Mesenchymal stem cell (in vitro differentiated cells and primary cell): ENCODE results near the gene PTPRN2.

ENCODE experiments used
- DNase-seq: peaks from one replicate; pipeline ENCODE4 v3.0.0-alpha.2; 2013
- H2AFZ ChIP-seq: one replicate; pipeline ENCODE4 v1.6.1; 2013; ENCODE audit warnings: low read depth, mild to moderate bottlenecking, control low read depth, inconsistent platforms, low read length, moderate library complexity
- H2AK5ac ChIP-seq: 2 replicates; pipeline ENCODE4 v1.6.1; 2013; ENCODE audit warnings: low read length, moderate library complexity, mild to moderate bottlenecking, inconsistent platforms; ENCODE audit not compliant: severe bottlenecking
- H2BK120ac ChIP-seq: one replicate; pipeline ENCODE4 v1.6.1; 2013; ENCODE audit warnings: low read depth, mild to moderate bottlenecking, inconsistent platforms, low read length, moderate library complexity
- H2BK12ac ChIP-seq, 2 experiments: one replicate each; pipeline ENCODE4 v1.6.1; 2013; ENCODE audit warnings: inconsistent platforms in 2 of 2, low read length in 2 of 2, mild to moderate bottlenecking in 2 of 2, moderate library complexity in 2 of 2, control low read depth in 1 of 2
- H2BK15ac ChIP-seq: one replicate; pipeline ENCODE4 v1.6.1; 2013; ENCODE audit warnings: mild to moderate bottlenecking, low read depth, inconsistent platforms; ENCODE audit not compliant: poor library complexity, severe bottlenecking
- H2BK5ac ChIP-seq: 2 replicates; pipeline ENCODE4 v1.6.1; 2013; ENCODE audit warnings: low read depth, mild to moderate bottlenecking, low read length, control low read depth, inconsistent platforms; ENCODE audit not compliant: poor library complexity, severe bottlenecking
- H3K14ac ChIP-seq, 2 experiments: one replicate each; pipeline ENCODE4 v1.6.1; 2013; ENCODE audit warnings: inconsistent platforms in 2 of 2, low read length in 2 of 2, control low read depth in 1 of 2, mild to moderate bottlenecking in 1 of 2, moderate library complexity in 1 of 2
- H3K18ac ChIP-seq, 2 experiments: one replicate each; pipeline ENCODE4 v1.6.1; 2013; ENCODE audit warnings: inconsistent platforms in 2 of 2, low read length in 2 of 2, control low read depth in 1 of 2, low read depth in 1 of 2, mild to moderate bottlenecking in 1 of 2
- H3K23ac ChIP-seq, 2 experiments: one replicate each; pipeline ENCODE4 v1.6.1; 2013; ENCODE audit warnings: inconsistent platforms in 2 of 2, low read length in 2 of 2, mild to moderate bottlenecking in 2 of 2, moderate library complexity in 2 of 2, control low read depth in 1 of 2
- H3K27ac ChIP-seq: 2 replicates; pipeline ENCODE4 v1.5.1; 2013; ENCODE audit warnings: mild to moderate bottlenecking, moderate library complexity, low read length, control low read depth, inconsistent platforms; ENCODE audit not compliant: poor library complexity, severe bottlenecking
- H3K27me3 ChIP-seq, 2 experiments: 2 replicates each; pipeline versions ENCODE4 v1.6.1 to v1.7.0; 2013; ENCODE audit warnings: low read length in 2 of 2, mild to moderate bottlenecking in 2 of 2, moderate library complexity in 2 of 2, control low read depth in 1 of 2, inconsistent platforms in 1 of 2; ENCODE audit not compliant: control insufficient read depth in 1 of 2, insufficient read depth in 1 of 2
- H3K36me3 ChIP-seq, 2 experiments: 2 replicates each; pipeline versions ENCODE4 v1.6.1 to v1.7.0; 2013; ENCODE audit warnings: low read length in 2 of 2, control low read depth in 1 of 2, inconsistent platforms in 1 of 2, low read depth in 1 of 2, mild to moderate bottlenecking in 1 of 2; ENCODE audit not compliant: insufficient read depth in 2 of 2, control insufficient read depth in 1 of 2
- H3K4ac ChIP-seq, 2 experiments: one replicate each; pipeline ENCODE4 v1.6.1; 2013; ENCODE audit warnings: inconsistent platforms in 2 of 2, low read length in 2 of 2, mild to moderate bottlenecking in 2 of 2, moderate library complexity in 2 of 2, control low read depth in 1 of 2, low read depth in 1 of 2
- H3K4me1 ChIP-seq: 2 replicates; pipeline ENCODE4 v1.6.1; 2013; ENCODE audit warnings: low read depth, low read length, control low read depth; ENCODE audit not compliant: control insufficient read depth, insufficient read depth
- H3K4me2 ChIP-seq: 2 replicates; pipeline ENCODE4 v1.6.1; 2013; ENCODE audit warnings: low read length, mild to moderate bottlenecking, inconsistent platforms; ENCODE audit not compliant: poor library complexity, severe bottlenecking
- H3K4me3 ChIP-seq, 2 experiments: 2 replicates each; pipeline versions ENCODE4 v1.5.1 to v1.7.0; 2013; ENCODE audit warnings: low read length in 2 of 2, mild to moderate bottlenecking in 2 of 2, control low read depth in 1 of 2, low read depth in 1 of 2; ENCODE audit not compliant: insufficient read depth in 1 of 2
- H3K79me1 ChIP-seq: replicated peaks from 2 replicates; pipeline ENCODE4 v1.6.1; 2013; ENCODE audit warnings: mild to moderate bottlenecking, control low read depth, low read length, inconsistent platforms; ENCODE audit not compliant: poor library complexity, severe bottlenecking
- H3K9ac ChIP-seq: 2 replicates; pipeline ENCODE4 v1.7.0; 2013; ENCODE audit warnings: mild to moderate bottlenecking, low read length, moderate library complexity
- H3K9me3 ChIP-seq: 2 replicates; pipeline ENCODE4 v1.7.0; 2013; ENCODE audit warnings: mild to moderate bottlenecking, low read length; ENCODE audit not compliant: control insufficient read depth
- H4K8ac ChIP-seq: one replicate; pipeline ENCODE4 v1.6.1; 2013; ENCODE audit warnings: inconsistent platforms, mild to moderate bottlenecking, low read length, moderate library complexity
- H4K91ac ChIP-seq: one replicate; pipeline ENCODE4 v1.6.1; 2013; ENCODE audit warnings: mild to moderate bottlenecking, low read length, inconsistent platforms
- WGBS: methylation state at CpG from one replicate; pipeline ENCODE4 v1.1.7; 2013; ENCODE audit warnings: mixed read lengths; 5-methylcytosine and 5-hydroxymethylcytosine counted together

The PTPRN2 gene

DNA sequence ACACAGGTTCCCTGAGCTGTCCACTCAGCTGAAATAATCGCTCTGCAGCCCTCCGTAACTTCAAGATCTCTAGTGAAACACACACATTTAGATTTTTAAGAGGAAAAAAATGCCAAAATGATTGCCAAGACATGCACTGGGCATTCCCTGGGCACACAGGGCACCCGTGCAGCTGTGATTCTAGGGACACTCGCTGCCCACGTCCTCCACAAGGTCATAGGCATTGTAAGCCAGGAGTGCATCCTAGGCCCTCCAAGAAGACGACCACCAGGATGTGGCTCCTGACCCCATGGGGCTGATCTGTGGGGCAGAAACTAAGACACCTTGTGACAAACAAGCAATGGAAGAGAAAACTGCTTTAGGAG lies 563.3 kb downstream of the PTPRN2 start:
- no peaks in the 10 kb centered on the region for H3K4me1 ChIP-seq
- no peak overlapping the region for H3K27ac ChIP-seq
- no peaks in the 10 kb centered on the region for H3K79me1 ChIP-seq
- H2BK15ac ChIP-seq, result no peak overlapping the region
- WGBS, result 70% methylated on average over 6 of the region's 6 CpGs
- no peak overlapping the region for H3K9ac ChIP-seq
- H3K23ac ChIP-seq, result no peak overlapping the region
- H2AFZ ChIP-seq, result no peak overlapping the region
- no peak overlapping the region for H4K8ac ChIP-seq
- no peaks in the 10 kb centered on the region for H3K36me3 ChIP-seq
- H3K27me3 ChIP-seq, result no peaks in the 10 kb centered on the region
- H3K18ac ChIP-seq, result no peak overlapping the region
- H4K91ac ChIP-seq, result no peak overlapping the region
- H3K14ac ChIP-seq, result no peak overlapping the region
- no peaks in the 10 kb centered on the region for H3K9me3 ChIP-seq
- no peak overlapping the region for H2BK5ac ChIP-seq
- no peak overlapping the region for H3K4me2 ChIP-seq
- no peak overlapping the region for H2AK5ac ChIP-seq
- no peak for DNase-seq
- no peak overlapping the region for H3K4ac ChIP-seq
- no peak overlapping the region for H3K4me3 ChIP-seq
- no peak overlapping the region for H2BK12ac ChIP-seq
- no peak overlapping the region for H2BK120ac ChIP-seq

DNA sequence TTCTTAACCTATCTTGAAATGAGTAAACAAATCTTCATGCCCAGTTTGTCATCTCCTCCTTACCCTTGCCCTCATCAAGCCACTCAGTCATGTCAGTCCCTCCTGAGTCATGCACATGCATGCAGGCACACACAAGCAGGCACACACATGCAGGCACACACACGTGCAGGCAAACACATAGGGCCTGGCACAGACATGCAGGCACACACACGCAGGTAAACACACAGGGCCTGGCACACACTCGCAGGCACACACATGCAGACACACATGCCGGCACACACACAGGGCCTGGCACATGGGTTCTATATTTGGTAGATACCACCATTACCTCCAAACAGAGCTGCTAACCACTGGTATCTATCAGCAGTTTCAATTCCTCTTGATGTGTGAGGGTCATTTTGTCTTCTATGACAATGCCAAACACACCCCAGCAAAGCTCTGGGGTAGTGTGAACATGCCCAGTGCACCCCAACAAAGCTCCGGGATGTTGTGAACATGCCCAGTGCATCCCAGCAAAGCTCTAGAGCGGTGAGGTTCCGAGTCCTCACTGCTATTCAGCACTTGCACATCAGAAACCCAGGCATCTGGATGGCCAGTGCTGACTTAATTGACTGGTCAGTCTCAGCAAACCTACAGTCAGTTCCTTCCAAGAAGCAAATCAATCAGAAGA lies 563.8 kb downstream of the PTPRN2 start:
- no peak overlapping the region for H3K4me3 ChIP-seq
- no peak overlapping the region for H4K91ac ChIP-seq
- WGBS, result 78% methylated on average over 7 of the region's 7 CpGs
- H3K4ac ChIP-seq, result no peak overlapping the region
- DNase-seq, result no peak
- H3K4me1 ChIP-seq, result no peaks in the 10 kb centered on the region
- no peak overlapping the region for H3K4me2 ChIP-seq
- H3K23ac ChIP-seq, result no peak overlapping the region
- H2AFZ ChIP-seq, result no peak overlapping the region
- H2AK5ac ChIP-seq, result no peak overlapping the region
- no peak overlapping the region for H3K14ac ChIP-seq
- no peak overlapping the region for H3K9ac ChIP-seq
- no peak overlapping the region for H2BK120ac ChIP-seq
- no peak overlapping the region for H4K8ac ChIP-seq
- no peak overlapping the region for H3K18ac ChIP-seq
- H3K9me3 ChIP-seq, result no peaks in the 10 kb centered on the region
- no peak overlapping the region for H3K27ac ChIP-seq
- no peaks in the 10 kb centered on the region for H3K27me3 ChIP-seq
- H3K36me3 ChIP-seq, result no peaks in the 10 kb centered on the region
- H2BK15ac ChIP-seq, result no peak overlapping the region
- H2BK5ac ChIP-seq, result no peak overlapping the region
- no peak overlapping the region for H2BK12ac ChIP-seq
- H3K79me1 ChIP-seq, result no peaks in the 10 kb centered on the region

DNA sequence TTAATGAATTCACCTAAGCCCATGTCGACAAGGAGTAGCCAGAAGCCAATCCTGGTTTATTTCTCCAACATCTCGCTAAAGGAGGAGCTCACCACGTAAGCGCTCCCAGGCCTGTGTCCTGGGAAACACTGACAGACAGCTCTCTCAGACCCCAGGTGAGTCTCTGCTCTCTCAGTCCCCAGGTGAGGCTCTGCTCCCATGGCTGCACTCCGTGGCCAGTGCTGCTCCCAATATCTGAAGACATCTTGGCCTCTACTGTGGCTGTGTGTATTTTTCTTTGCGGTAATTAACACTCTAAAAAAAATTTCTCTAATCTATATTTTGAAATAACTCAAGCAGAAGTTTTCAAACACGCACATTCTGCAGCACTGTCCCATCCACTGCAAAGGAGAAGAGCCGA lies 564.5 kb downstream of the PTPRN2 start:
- Histone ChIP-seq H3K4me3 (no peak overlapping the region), H3K4me1 (no peaks in the 10 kb centered on the region), H3K4ac (no peak overlapping the region), H3K27me3 (no peaks in the 10 kb centered on the region), H2BK12ac (no peak overlapping the region), H3K14ac (no peak overlapping the region), H3K18ac (no peak overlapping the region), H3K79me1 (no peaks in the 10 kb centered on the region), H2BK120ac (no peak overlapping the region), H4K91ac (no peak overlapping the region), H3K23ac (no peak overlapping the region), H3K27ac (no peak overlapping the region), H2AK5ac (no peak overlapping the region), H3K4me2 (no peak overlapping the region), H4K8ac (no peak overlapping the region), H2BK5ac (no peak overlapping the region), H2AFZ (no peak overlapping the region), H3K9me3 (no peaks in the 10 kb centered on the region), H3K36me3 (no peaks in the 10 kb centered on the region), H3K9ac (no peak overlapping the region), H2BK15ac (no peak overlapping the region)
- WGBS, result 84% methylated on average over 7 of the region's 8 CpGs
- DNase-seq, result no peak

DNA sequence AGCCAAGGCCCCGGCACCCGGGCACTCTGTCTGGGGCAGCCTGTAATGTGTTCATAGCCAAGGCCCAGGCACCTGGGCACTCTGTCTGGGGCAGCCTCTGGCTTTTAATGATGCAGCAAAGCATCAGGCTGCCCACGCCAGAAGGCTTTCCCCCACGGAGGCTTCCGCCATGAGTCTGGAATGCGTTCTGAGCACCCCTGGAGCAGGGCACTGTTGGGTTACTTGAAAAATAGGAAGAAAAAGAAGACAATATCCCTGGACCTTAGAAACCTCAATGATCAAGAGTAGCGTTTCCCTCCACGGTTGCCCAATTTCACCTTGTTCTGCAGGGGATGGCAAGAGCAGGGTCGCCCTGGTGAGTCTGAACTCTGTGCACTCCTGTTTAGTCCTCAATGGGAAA lies 565.0 kb downstream of the PTPRN2 start:
- Histone ChIP-seq H4K91ac (no peak overlapping the region), H2BK12ac (no peak overlapping the region), H2AK5ac (no peak overlapping the region), H2BK120ac (no peak overlapping the region), H3K18ac (no peak overlapping the region), H3K27ac (no peak overlapping the region), H3K4ac (no peak overlapping the region), H2BK5ac (no peak overlapping the region), H3K4me2 (no peak overlapping the region), H2BK15ac (no peak overlapping the region), H4K8ac (no peak overlapping the region), H3K23ac (no peak overlapping the region), H3K14ac (no peak overlapping the region), H3K79me1 (no peaks in the 10 kb centered on the region), H3K4me3 (no peak overlapping the region), H3K36me3 (no peaks in the 10 kb centered on the region), H2AFZ (no peak overlapping the region), H3K27me3 (no peaks in the 10 kb centered on the region), H3K9me3 (no peaks in the 10 kb centered on the region), H3K9ac (no peak overlapping the region), H3K4me1 (no peaks in the 10 kb centered on the region)
- no peak for DNase-seq
- 78% methylated on average over 9 of the region's 9 CpGs for WGBS
